WTC11 (cell line): ENCODE results near the gene RPS29. TPM values are rescaled to one million over a fixed set of nuclear protein-coding genes. Genes with fewer than 3 reads are reported as not detected.

Experiments used
- ATAC-seq: fragments of 200-7000 bp; cut with Tn5 transposase; 2 replicates; pipeline ENCODE4 v1.10.0; 2021; ENCODE audit warnings: mild to moderate bottlenecking, moderate library complexity
- CTCF ChIA-PET: fragments of 300-600 bp; sonication (Branson Sonifier 250); formaldehyde crosslinking; loops from one replicate; lab custom pipeline; 2021; ENCODE audit warnings: antibody characterized with exemption; lab: Charles Lee
- POLR2A ChIA-PET: fragments of 350-600 bp; sonication (Branson Sonifier 250); formaldehyde crosslinking; loops from one replicate; lab custom pipeline; 2021; ENCODE audit warnings: antibody characterized with exemption; lab: Charles Lee
- DNase-seq: peaks from one replicate; pipeline ENCODE4 v3.0.0; 2021; ENCODE audit warnings: low spot score
- H3K27ac Mint-ChIP-seq: 2 replicates; pipeline ENCODE4 v1.8.0; 2021; ENCODE audit warnings: mixed read lengths
- H3K27me3 Mint-ChIP-seq: 2 replicates; pipeline ENCODE4 v1.8.0; 2021; ENCODE audit warnings: low read depth, mild to moderate bottlenecking, moderate library complexity, mixed read lengths
- H3K36me3 Mint-ChIP-seq: 2 replicates; pipeline ENCODE4 v1.8.0; 2021; ENCODE audit warnings: mixed read lengths
- H3K4me1 Mint-ChIP-seq: 2 replicates; pipeline ENCODE4 v1.8.0; 2022; ENCODE audit warnings: mixed read lengths
- H3K4me3 Mint-ChIP-seq: 2 replicates; pipeline ENCODE4 v1.8.0; 2021; ENCODE audit warnings: mild to moderate bottlenecking, moderate library complexity, mixed read lengths
- H3K9me3 Mint-ChIP-seq: 2 replicates; pipeline ENCODE4 v1.8.0; 2021; ENCODE audit warnings: mixed read lengths
- ATF1 ChIP-seq: sonication (generic); formaldehyde crosslinking; IDR thresholded peaks from 2 replicates; pipeline ENCODE4 v1.8.1; 2023; ENCODE audit warnings: mild to moderate bottlenecking, moderate library complexity, missing genetic modification reagents
- ATF6 ChIP-seq: sonication (generic); formaldehyde crosslinking; IDR thresholded peaks from 2 replicates; pipeline ENCODE4 v1.8.1; 2023; ENCODE audit warnings: mild to moderate bottlenecking, missing genetic modification reagents
- CBFB ChIP-seq: sonication (generic); formaldehyde crosslinking; IDR thresholded peaks from 2 replicates; pipeline ENCODE4 v1.8.1; 2022; ENCODE audit warnings: mild to moderate bottlenecking, low read depth, missing genetic modification reagents
- CDX4 ChIP-seq: fragments of 250-450 bp; sonication (Bioruptor Pico); IDR thresholded peaks from 2 replicates; pipeline ENCODE4 v1.9.0; 2021; ENCODE audit warnings: moderate library complexity, mild to moderate bottlenecking, inconsistent platforms, borderline replicate concordance
- ELF4 ChIP-seq: sonication (generic); formaldehyde crosslinking; IDR thresholded peaks from 2 replicates; pipeline ENCODE4 v1.8.1; 2022; ENCODE audit warnings: low read depth, mild to moderate bottlenecking, moderate library complexity, missing genetic modification reagents
- ESRRA ChIP-seq: sonication (generic); formaldehyde crosslinking; IDR thresholded peaks from 2 replicates; pipeline ENCODE4 v1.8.1; 2022; ENCODE audit warnings: mild to moderate bottlenecking, missing genetic modification reagents, borderline replicate concordance
- ETV6 ChIP-seq: sonication (generic); formaldehyde crosslinking; IDR thresholded peaks from 2 replicates; pipeline ENCODE4 v1.8.1; 2022; ENCODE audit warnings: mild to moderate bottlenecking, missing genetic modification reagents
- FOXJ3 ChIP-seq: sonication (generic); formaldehyde crosslinking; IDR thresholded peaks from 2 replicates; pipeline ENCODE4 v1.9.0; 2021; ENCODE audit warnings: missing genetic modification reagents, mild to moderate bottlenecking, borderline replicate concordance
- FOXP1 ChIP-seq: sonication (generic); formaldehyde crosslinking; IDR thresholded peaks from 2 replicates; pipeline ENCODE4 v1.8.0; 2022; ENCODE audit warnings: missing genetic modification reagents, mild to moderate bottlenecking, moderate library complexity, borderline replicate concordance
- IRF2 ChIP-seq: sonication (generic); formaldehyde crosslinking; IDR thresholded peaks from 2 replicates; pipeline ENCODE4 v1.8.0; 2022; ENCODE audit warnings: low read depth, missing genetic modification reagents, borderline replicate concordance
- NFATC4 ChIP-seq: fragments of 250-450 bp; sonication (Bioruptor Pico); IDR thresholded peaks from 2 replicates; pipeline ENCODE4 v1.9.0; 2021; ENCODE audit warnings: mild to moderate bottlenecking
- NR2C2 ChIP-seq: sonication (generic); formaldehyde crosslinking; IDR thresholded peaks from 2 replicates; pipeline ENCODE4 v1.8.0; 2022; ENCODE audit warnings: mild to moderate bottlenecking, missing genetic modification reagents
- PRRX2 ChIP-seq: fragments of 250-450 bp; sonication (Bioruptor Pico); IDR thresholded peaks from 2 replicates; pipeline ENCODE4 v1.8.0; 2021; ENCODE audit warnings: mild to moderate bottlenecking
- RELA ChIP-seq: sonication (generic); formaldehyde crosslinking; IDR thresholded peaks from 2 replicates; pipeline ENCODE4 v1.8.1; 2022; ENCODE audit warnings: missing genetic modification reagents, mild to moderate bottlenecking, borderline replicate concordance
- SMAD3 ChIP-seq: sonication (generic); formaldehyde crosslinking; IDR thresholded peaks from 2 replicates; pipeline ENCODE4 v1.8.0; 2022; ENCODE audit warnings: missing genetic modification reagents, mild to moderate bottlenecking, borderline replicate concordance
- SMAD4 ChIP-seq: sonication (generic); formaldehyde crosslinking; IDR thresholded peaks from 2 replicates; pipeline ENCODE4 v1.8.0; 2022; ENCODE audit warnings: mild to moderate bottlenecking, missing genetic modification reagents
- TEAD1 ChIP-seq: sonication (generic); formaldehyde crosslinking; IDR thresholded peaks from 2 replicates; pipeline ENCODE4 v1.8.0; 2022; ENCODE audit warnings: mild to moderate bottlenecking, missing genetic modification reagents
- TP53 ChIP-seq: sonication (generic); formaldehyde crosslinking; IDR thresholded peaks from 2 replicates; pipeline ENCODE4 v1.8.1; 2023; ENCODE audit warnings: mild to moderate bottlenecking, missing genetic modification reagents
- ZBTB43 ChIP-seq: sonication (generic); formaldehyde crosslinking; IDR thresholded peaks from 2 replicates; pipeline ENCODE4 v1.8.1; 2023; ENCODE audit warnings: mild to moderate bottlenecking, missing genetic modification reagents
- ZNF396 ChIP-seq: fragments of 250-450 bp; sonication (Bioruptor Pico); IDR thresholded peaks from 2 replicates; pipeline ENCODE4 v1.8.0; 2021; ENCODE audit warnings: mild to moderate bottlenecking, moderate library complexity, borderline replicate concordance
- total RNA-seq: library from RNA; stranded (reverse); gene quantifications from 3 replicates; pipeline ENCODE4 v1.2.3, GENCODE V29; 2021
- TF ChIP-seq, protein P1 (sequence below): sonication (generic); formaldehyde crosslinking; IDR thresholded peaks from 2 replicates; pipeline ENCODE4 v1.8.1; 2023; ENCODE audit warnings: mild to moderate bottlenecking, missing genetic modification reagents, moderate library complexity
- TF ChIP-seq, protein P2 (sequence below): fragments of 250-450 bp; sonication (Bioruptor Pico); conservative IDR thresholded peaks from 2 replicates; pipeline ENCODE4 v1.9.0; 2021; ENCODE audit warnings: mild to moderate bottlenecking
- TF ChIP-seq, protein P3 (sequence below): sonication (generic); formaldehyde crosslinking; IDR thresholded peaks from 2 replicates; pipeline ENCODE4 v1.8.1; 2022; ENCODE audit warnings: mild to moderate bottlenecking, moderate library complexity, missing genetic modification reagents
- TF ChIP-seq, protein P4 (sequence below): sonication (generic); formaldehyde crosslinking; conservative IDR thresholded peaks from 2 replicates; pipeline ENCODE4 v1.8.1; 2022; ENCODE audit warnings: mild to moderate bottlenecking, missing genetic modification reagents

RPS29 gene
- total RNA-seq, 1 experiment from 2014 or later: 2,168 TPM

DNA sequence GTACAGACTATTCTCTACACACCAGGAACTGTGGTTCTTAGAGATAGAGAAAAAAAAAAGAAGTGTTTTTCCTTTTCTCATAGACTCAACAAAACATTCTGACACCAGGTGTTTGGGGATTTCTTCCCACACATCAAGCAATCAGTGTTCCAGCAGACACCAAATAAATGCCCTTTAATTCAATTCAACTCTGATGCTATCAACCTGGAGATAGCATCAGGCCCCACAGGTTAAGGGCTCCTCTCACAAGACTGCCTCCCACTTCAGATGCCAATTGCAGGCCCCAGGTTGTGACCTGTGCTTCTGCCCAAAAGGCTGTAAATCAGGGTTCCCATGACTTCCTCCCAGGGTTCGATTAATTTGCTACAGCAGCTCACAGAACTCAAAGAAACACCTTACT is 36.7 kb downstream of the RPS29 start (continued):
- TF ChIP-seq ATF6 (CRISPR knock-in tag) (no peak), ETV6 (CRISPR knock-in tag) (no peak), ZNF396 (CRISPR knock-in tag) (no peak), ESRRA (CRISPR knock-in tag) (no peak), CBFB (CRISPR knock-in tag) (no peak), TEAD1 (CRISPR knock-in tag) (no peak), NFATC4 (CRISPR knock-in tag) (no peak), SMAD4 (CRISPR knock-in tag) (no peak), NR2C2 (CRISPR knock-in tag) (no peak), IRF2 (CRISPR knock-in tag) (no peak)
- TF ChIP-seq, protein P1, sequence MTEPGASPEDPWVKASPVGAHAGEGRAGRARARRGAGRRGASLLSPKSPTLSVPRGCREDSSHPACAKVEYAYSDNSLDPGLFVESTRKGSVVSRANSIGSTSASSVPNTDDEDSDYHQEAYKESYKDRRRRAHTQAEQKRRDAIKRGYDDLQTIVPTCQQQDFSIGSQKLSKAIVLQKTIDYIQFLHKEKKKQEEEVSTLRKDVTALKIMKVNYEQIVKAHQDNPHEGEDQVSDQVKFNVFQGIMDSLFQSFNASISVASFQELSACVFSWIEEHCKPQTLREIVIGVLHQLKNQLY: no peak
- TF ChIP-seq, all 79 proteins: peak for 0

DNA sequence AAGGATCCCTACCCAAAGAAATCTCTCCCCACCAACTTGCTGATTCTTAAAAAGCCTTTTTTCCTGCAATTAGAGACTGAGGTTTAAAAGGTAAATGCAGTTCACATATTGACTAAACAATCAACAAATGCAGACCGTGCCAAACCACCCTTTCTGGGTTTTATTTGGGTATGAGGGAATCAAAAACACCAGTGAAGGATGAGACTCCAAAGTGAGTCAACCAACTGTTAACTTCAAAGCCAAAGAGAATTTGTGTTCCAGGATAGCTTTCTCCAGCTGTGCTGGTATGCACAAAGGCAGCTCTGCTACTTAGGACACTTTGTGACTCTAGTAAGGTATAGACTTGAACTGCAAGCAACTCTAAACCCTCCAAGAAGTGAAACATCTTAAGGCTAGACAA is 39.4 kb downstream of the RPS29 start:
- no peak for ATAC-seq
- Mint-ChIP-seq H3K27me3 (no peaks in the 10 kb centered on the region; the same call in 1 of the 2 replicates), H3K36me3 (peaks cover 7% of the 10 kb centered on the region), H3K4me1 (peaks cover 31% of the 10 kb centered on the region), H3K9me3 (peaks cover 16% of the 10 kb centered on the region), H3K27ac (no peak overlapping the region), H3K4me3 (no peak overlapping the region)
- ChIA-PET CTCF (interaction anchor here (1.6 kb wide), 1 partner anchor 50 kb away, joined by 6 read pairs; no protein-coding TSS in a partner anchor), POLR2A (no interaction called here)
- no peak for TF ChIP-seq CDX4
- TF ChIP-seq ATF1 (CRISPR knock-in tag): no peak
- TF ChIP-seq TP53 (CRISPR knock-in tag): no peak
- no peak for TF ChIP-seq PRRX2 (CRISPR knock-in tag)
- no peak for TF ChIP-seq RELA (CRISPR knock-in tag)
- TF ChIP-seq ZBTB43 (CRISPR knock-in tag): no peak
- TF ChIP-seq ATF6 (CRISPR knock-in tag): no peak
- TF ChIP-seq, protein P2, sequence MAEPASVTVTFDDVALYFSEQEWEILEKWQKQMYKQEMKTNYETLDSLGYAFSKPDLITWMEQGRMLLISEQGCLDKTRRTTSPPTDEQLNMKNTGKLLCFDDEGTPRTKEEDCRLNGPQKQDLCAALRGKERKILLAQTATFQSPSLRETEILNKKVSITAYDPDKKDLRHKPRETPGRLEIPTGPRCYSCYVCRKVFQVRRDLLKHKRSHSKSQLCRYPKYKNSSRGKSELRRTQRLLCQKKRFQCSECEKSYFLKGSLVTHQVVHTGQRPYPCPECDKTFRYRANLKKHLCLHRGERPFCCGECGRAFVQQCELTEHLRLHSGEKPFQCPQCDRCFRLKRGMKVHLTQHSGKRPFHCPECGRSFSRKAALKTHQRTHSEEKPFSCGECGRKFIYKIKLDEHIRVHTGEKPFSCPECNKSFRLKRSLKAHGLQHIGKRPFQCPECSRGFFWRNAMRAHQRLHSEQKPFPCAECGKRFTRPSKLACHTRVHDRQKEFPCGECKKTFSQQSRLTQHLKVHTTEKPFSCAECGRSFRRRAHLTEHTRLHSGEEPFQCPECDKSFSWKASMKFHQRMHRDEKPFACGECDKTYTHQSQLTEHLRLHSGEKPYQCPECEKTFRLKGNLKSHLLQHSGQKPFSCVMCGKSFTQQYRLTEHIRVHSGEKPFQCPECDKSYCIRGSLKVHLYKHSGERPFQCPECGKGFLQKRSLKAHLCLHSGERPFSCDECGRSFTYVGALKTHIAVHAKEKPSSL (CRISPR knock-in tag): no peak
- TF ChIP-seq FOXJ3 (CRISPR knock-in tag): no peak
- TF ChIP-seq FOXP1 (CRISPR knock-in tag): no peak
- TF ChIP-seq, protein P3, sequence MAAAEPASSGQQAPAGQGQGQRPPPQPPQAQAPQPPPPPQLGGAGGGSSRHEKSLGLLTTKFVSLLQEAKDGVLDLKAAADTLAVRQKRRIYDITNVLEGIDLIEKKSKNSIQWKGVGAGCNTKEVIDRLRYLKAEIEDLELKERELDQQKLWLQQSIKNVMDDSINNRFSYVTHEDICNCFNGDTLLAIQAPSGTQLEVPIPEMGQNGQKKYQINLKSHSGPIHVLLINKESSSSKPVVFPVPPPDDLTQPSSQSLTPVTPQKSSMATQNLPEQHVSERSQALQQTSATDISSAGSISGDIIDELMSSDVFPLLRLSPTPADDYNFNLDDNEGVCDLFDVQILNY (CRISPR knock-in tag): no peak
- TF ChIP-seq SMAD3: no peak
- TF ChIP-seq, protein P4, sequence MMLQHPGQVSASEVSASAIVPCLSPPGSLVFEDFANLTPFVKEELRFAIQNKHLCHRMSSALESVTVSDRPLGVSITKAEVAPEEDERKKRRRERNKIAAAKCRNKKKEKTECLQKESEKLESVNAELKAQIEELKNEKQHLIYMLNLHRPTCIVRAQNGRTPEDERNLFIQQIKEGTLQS (CRISPR knock-in tag): no peak
- no peak for TF ChIP-seq ELF4 (CRISPR knock-in tag)
- DNase-seq: no peak
